ENCODE data around the gene EHF. TPM values are rescaled to one million over a fixed set of nuclear protein-coding genes. Genes with fewer than 3 reads are reported as not detected.

EHF gene
- total RNA-seq, 1 experiment from 2014 or later: 37.0 TPM

GRCh38 chr11:34575261-34575660 is 45.6 kb upstream of the EHF start:
- ChIA-PET CTCF (no interaction called here), POLR2A (ENCODE audit: unreplicated experiment) (no interaction called here)
- Histone ChIP-seq H3K9ac (ENCODE audit: low read length) (no peak overlapping the region), H3K27ac (ENCODE audit: low read length) (no peak overlapping the region), H3K4me1 (ENCODE audit: insufficient read depth, low read length) (peaks cover 8% of the 10 kb centered on the region), H3K27me3 (ENCODE audit: low read length) (no peaks in the 10 kb centered on the region), H2AFZ (ENCODE audit: low read length) (no peak overlapping the region), H3K9me2 (replicated peaks; ENCODE audit: low read length) (no peaks in the 10 kb centered on the region), H3K9me3 (ENCODE audit: low read length) (no peaks in the 10 kb centered on the region), H3K36me3 (ENCODE audit: low read depth, low read length) (no peaks in the 10 kb centered on the region), H4K20me1 (ENCODE audit: low read length) (no peaks in the 10 kb centered on the region), H3F3A (ENCODE audit: low read length, unreplicated experiment) (no peaks in the 10 kb centered on the region), H3K4me3 (ENCODE audit: low read length) (no peak overlapping the region), H3K4me2 (ENCODE audit: low read length) (no peak overlapping the region), H3K79me2 (ENCODE audit: low read length) (no peaks in the 10 kb centered on the region)
- no peak for DNase-seq
- ATAC-seq: no peak
- no peak for TF ChIP-seq EZH2phosphoT487 (IDR thresholded peaks at IDR 0.05; ENCODE audit: borderline replicate concordance, low read length)
- TF ChIP-seq EZH2 (IDR thresholded peaks at IDR 0.05; ENCODE audit: low read length, unreplicated experiment): no peak
- TF ChIP-seq CTCF (conservative IDR thresholded peaks at IDR 0.05; ENCODE audit: low read depth, low read length): no peak
- intact Hi-C loops (cut with micrococcal nuclease): no loop called here
- BruUV-seq (replicated peaks): no TSS peak

- CTCF ChIA-PET: no interaction called here
- ATAC-seq: no peak
- peaks cover 5% of the 10 kb centered on the region for H3K4me1 ChIP-seq (ENCODE audit: insufficient read depth, low read length)
- no peaks in the 10 kb centered on the region for H3K9me3 ChIP-seq (ENCODE audit: low read length)
- no peak overlapping the region for H3K4me3 ChIP-seq (ENCODE audit: low read length)
- H2AFZ ChIP-seq (ENCODE audit: low read length): no peak overlapping the region
- no peaks in the 10 kb centered on the region for H3K27me3 ChIP-seq (ENCODE audit: low read length)
- no TSS peak for BruUV-seq (replicated peaks)
- H3K9ac ChIP-seq (ENCODE audit: low read length): no peak overlapping the region
- POLR2A ChIA-PET (ENCODE audit: unreplicated experiment): no interaction called here
- TF ChIP-seq EZH2phosphoT487 (IDR thresholded peaks at IDR 0.05; ENCODE audit: borderline replicate concordance, low read length): no peak
- TF ChIP-seq EZH2 (IDR thresholded peaks at IDR 0.05; ENCODE audit: low read length, unreplicated experiment): no peak
- no peak for TF ChIP-seq CTCF (conservative IDR thresholded peaks at IDR 0.05; ENCODE audit: low read depth, low read length)
- H4K20me1 ChIP-seq (ENCODE audit: low read length): no peaks in the 10 kb centered on the region
- H3K27ac ChIP-seq (ENCODE audit: low read length): no peak overlapping the region
- H3K36me3 ChIP-seq (ENCODE audit: low read depth, low read length): no peaks in the 10 kb centered on the region
- H3F3A ChIP-seq (ENCODE audit: low read length, unreplicated experiment): no peaks in the 10 kb centered on the region
- no peak for DNase-seq
- no peaks in the 10 kb centered on the region for H3K9me2 ChIP-seq (replicated peaks; ENCODE audit: low read length)
- intact Hi-C loops (cut with micrococcal nuclease): no loop called here
- H3K79me2 ChIP-seq (ENCODE audit: low read length): no peaks in the 10 kb centered on the region
- H3K4me2 ChIP-seq (ENCODE audit: low read length): no peak overlapping the region
These were observed 45.2 kb upstream of the EHF start for GRCh38 chr11:34575671-34576070.

- CTCF ChIA-PET: no interaction called here
- DNase-seq: no peak
- Histone ChIP-seq H3K4me2 (ENCODE audit: low read length) (no peak overlapping the region), H3K79me2 (ENCODE audit: low read length) (no peaks in the 10 kb centered on the region), H3K9me3 (ENCODE audit: low read length) (no peaks in the 10 kb centered on the region), H3K36me3 (ENCODE audit: low read depth, low read length) (no peaks in the 10 kb centered on the region), H3K9ac (ENCODE audit: low read length) (no peak overlapping the region), H2AFZ (ENCODE audit: low read length) (no peak overlapping the region), H3F3A (ENCODE audit: low read length, unreplicated experiment) (no peaks in the 10 kb centered on the region), H4K20me1 (ENCODE audit: low read length) (no peaks in the 10 kb centered on the region), H3K4me1 (ENCODE audit: insufficient read depth, low read length) (no peaks in the 10 kb centered on the region), H3K9me2 (replicated peaks; ENCODE audit: low read length) (no peaks in the 10 kb centered on the region), H3K27ac (ENCODE audit: low read length) (no peak overlapping the region), H3K27me3 (ENCODE audit: low read length) (no peaks in the 10 kb centered on the region), H3K4me3 (ENCODE audit: low read length) (no peak overlapping the region)
- TF ChIP-seq EZH2 (IDR thresholded peaks at IDR 0.05; ENCODE audit: low read length, unreplicated experiment) (no peak), EZH2phosphoT487 (IDR thresholded peaks at IDR 0.05; ENCODE audit: borderline replicate concordance, low read length) (no peak), CTCF (conservative IDR thresholded peaks at IDR 0.05; ENCODE audit: low read depth, low read length) (no peak)
- BruUV-seq (replicated peaks): no TSS peak
- intact Hi-C loops (cut with micrococcal nuclease): no loop called here
- no peak for ATAC-seq
- POLR2A ChIA-PET (ENCODE audit: unreplicated experiment): no interaction called here
These were observed 44.6 kb upstream of the EHF start for GRCh38 chr11:34576331-34576730.
